K562 (cell line): ENCODE data around the gene IRF3. TPM values are rescaled to one million over a fixed set of nuclear protein-coding genes. Genes with fewer than 3 reads are reported as not detected.
A peak's percentile ranks its signal among the peaks of the same experiment; 100 is the strongest.

Experiments
- ETS1 ChIP-seq: conservative IDR thresholded peaks from 2 replicates; pipeline ENCODE4 v1.6.1; 2011; ENCODE audit warnings: low read depth, mild to moderate bottlenecking, low read length; ENCODE audit not compliant: control insufficient read depth
- GATAD2A ChIP-seq: fragments of 450-650 bp; IDR thresholded peaks from 2 replicates; pipeline ENCODE4 v1.6.1; 2017
- HDAC2 ChIP-seq: fragments of 450-650 bp; IDR thresholded peaks from 2 replicates; pipeline ENCODE4 v1.6.1; 2016; ENCODE audit warnings: mild to moderate bottlenecking
- MTA3 ChIP-seq: fragments of 450-650 bp; formaldehyde crosslinking; IDR thresholded peaks from 2 replicates; pipeline ENCODE4 v1.6.1; 2017; ENCODE audit warnings: mild to moderate bottlenecking, borderline replicate concordance
- SMARCB1 ChIP-seq: IDR thresholded peaks from 2 replicates; pipeline ENCODE4 v1.6.1; 2011; ENCODE audit warnings: improper control_type of control experiment, low read depth; ENCODE audit not compliant: insufficient read length
- SREBF1 ChIP-seq: fragments of 150-350 bp; IDR thresholded peaks from 2 replicates; pipeline ENCODE4 v1.6.1; 2014; ENCODE audit warnings: antibody characterized with exemption, low read depth, low read length, borderline replicate concordance
- TGIF2 ChIP-seq: sonication (generic); formaldehyde crosslinking; IDR thresholded peaks from 2 replicates; pipeline ENCODE4 v1.8.1; 2022; ENCODE audit warnings: mild to moderate bottlenecking, missing genetic modification reagents, moderate library complexity
- THRB ChIP-seq: fragments of 450-650 bp; formaldehyde crosslinking; conservative IDR thresholded peaks from 2 replicates; pipeline ENCODE4 v1.4.0; 2022; ENCODE audit warnings: mild to moderate bottlenecking, missing genetic modification characterization
- TOE1 ChIP-seq, 2 experiments: fragments of 450-650 bp in 1 of 2; sonication (generic) in 1 of 2; formaldehyde crosslinking in 1 of 2; IDR thresholded peaks; 2 replicates each; pipeline versions ENCODE4 v1.7.1 to v1.8.0; 2016 to 2022; ENCODE audit warnings: borderline replicate concordance in 2 of 2, mild to moderate bottlenecking in 2 of 2, antibody characterized with exemption in 1 of 2, inconsistent platforms in 1 of 2, low read depth in 1 of 2, missing genetic modification reagents in 1 of 2, moderate library complexity in 1 of 2
- TSHZ1 ChIP-seq: fragments of 250-450 bp; sonication (Bioruptor Pico); IDR thresholded peaks from 2 replicates; pipeline ENCODE4 v1.4.0; 2020; ENCODE audit warnings: mild to moderate bottlenecking, moderate library complexity
- U2AF2 ChIP-seq: fragments of 200-400 bp; formaldehyde crosslinking; optimal IDR thresholded peaks from 2 replicates; pipeline ENCODE3; 2017; ENCODE audit warnings: low read depth, mild to moderate bottlenecking, low read length
- ZNF174 ChIP-seq: fragments of 250-450 bp; sonication (Bioruptor Pico); IDR thresholded peaks from 2 replicates; pipeline ENCODE4 v1.4.0; 2020; ENCODE audit warnings: mild to moderate bottlenecking
- ZNF449 ChIP-seq: fragments of 250-450 bp; sonication (Bioruptor Pico); IDR thresholded peaks from 2 replicates; pipeline ENCODE4 v1.8.0; 2022; ENCODE audit warnings: moderate library complexity, mild to moderate bottlenecking, inconsistent platforms
- ZNF518B ChIP-seq: fragments of 250-450 bp; sonication (Bioruptor Pico); IDR thresholded peaks from 2 replicates; pipeline ENCODE4 v1.5.0; 2021; ENCODE audit warnings: mild to moderate bottlenecking, moderate library complexity
- ZNF551 ChIP-seq: fragments of 250-450 bp; sonication (Bioruptor Pico); IDR thresholded peaks from 2 replicates; pipeline ENCODE4 v1.5.0; 2021; ENCODE audit warnings: mild to moderate bottlenecking, moderate library complexity
- ZNF778 ChIP-seq: fragments of 450-650 bp; formaldehyde crosslinking; IDR thresholded peaks from 2 replicates; pipeline ENCODE4 v1.4.0; 2020; ENCODE audit warnings: mild to moderate bottlenecking, moderate library complexity
- polyA plus RNA-seq, 8 experiments: library from polyadenylated mRNA; depleted of rRNA in 4 of 8; stranded (reverse) in 5 of 8; unstranded in 3 of 8; fragments of >200 nt; fragmentation: Nextera tagmentation in 2 of 8; fragmentation: Illumina TruSeq in 1 of 8; extraction: Ambion mirVana in 2 of 8; extraction: Trizol in 1 of 8; gene quantifications; 2 replicates each; pipeline versions ENCODE4 v1.2.1 to v1.2.3, GENCODE V29; 2011 to 2014; ENCODE audit warnings: inconsistent platforms in 1 of 8, missing spikeins in 1 of 8
- total RNA-seq, 7 experiments: library from RNA; depleted of rRNA in 6 of 7; stranded (reverse); fragments of >200 nt in 6 of 7; fragmentation: Illumina TruSeq in 2 of 7; extraction: Trizol in 2 of 7; gene quantifications; 2 replicates each; pipeline versions ENCODE4 v1.2.1 to v1.2.3, GENCODE V29; 2011 to 2021; ENCODE audit warnings: low replicate concordance in 1 of 7

The IRF3 gene
- total and polyA plus RNA-seq, 9 of the 15 experiments (the other 6 are each of a cell fraction or from before 2014, with no cell fraction given), result 7.5 to 145 (median 65.4) TPM

- TF ChIP-seq TGIF2 (CRISPR knock-in tag) (no peak), ZNF174 (no peak), SMARCB1 (no peak), ZNF778 (CRISPR knock-in tag) (no peak), GATAD2A (no peak), ETS1 (0 out of 2 replicates have a peak, but pooled peaks have one; percentile 39), SREBF1 (no peak), THRB (CRISPR knock-in tag) (0 out of 2 replicates have a peak, but pooled peaks have one; percentile 29), HDAC2 (no peak), ZNF518B (CRISPR knock-in tag) (no peak), ZNF551 (CRISPR knock-in tag) (no peak), TSHZ1 (CRISPR knock-in tag) (no peak), ZNF449 (CRISPR knock-in tag) (no peak), TOE1 (IDR thresholded peaks at IDR 0.05; ENCODE audit: borderline replicate concordance) (no peak), TOE1 (CRISPR knock-in tag; IDR thresholded peaks at IDR 0.05; ENCODE audit: borderline replicate concordance, low read depth) (no peak), MTA3 (no peak), U2AF2 (no peak)
Observed at GRCh38 chr19:49712397-49712859, 46.8 kb upstream of the IRF3 start (continued).
